ENCODE measurements around the gene CD72.

DNA sequence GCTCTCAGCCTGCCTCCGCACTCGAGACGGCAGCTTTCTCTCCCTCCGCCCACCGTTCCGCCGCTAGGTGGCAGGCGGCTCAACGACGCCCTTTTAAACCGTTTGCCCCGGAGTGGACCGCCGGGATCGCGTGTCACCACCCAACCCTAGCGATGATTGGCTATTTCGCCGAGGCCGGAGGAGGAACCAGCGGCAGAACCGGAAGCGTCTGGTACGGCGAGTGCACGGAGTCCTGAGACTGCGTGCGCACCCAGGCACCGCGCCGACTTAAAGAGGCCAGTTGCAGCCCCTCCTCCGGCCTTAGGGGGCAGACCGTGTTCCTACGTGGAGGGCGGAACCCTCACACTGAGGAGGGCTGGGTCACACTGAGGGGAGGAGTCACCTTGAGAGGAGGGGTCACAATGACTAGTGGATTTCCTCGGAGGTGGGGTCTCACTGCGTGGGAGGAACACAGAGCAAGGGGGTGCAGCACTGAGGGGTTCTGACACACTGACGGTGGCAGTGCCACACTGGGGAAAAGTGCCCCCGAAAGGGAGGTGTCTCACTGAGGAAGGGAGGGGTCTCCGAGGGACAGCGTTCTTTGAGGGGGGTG, 14.1 kb downstream of the CD72 start:
- TF ChIP-seq, protein P1, sequence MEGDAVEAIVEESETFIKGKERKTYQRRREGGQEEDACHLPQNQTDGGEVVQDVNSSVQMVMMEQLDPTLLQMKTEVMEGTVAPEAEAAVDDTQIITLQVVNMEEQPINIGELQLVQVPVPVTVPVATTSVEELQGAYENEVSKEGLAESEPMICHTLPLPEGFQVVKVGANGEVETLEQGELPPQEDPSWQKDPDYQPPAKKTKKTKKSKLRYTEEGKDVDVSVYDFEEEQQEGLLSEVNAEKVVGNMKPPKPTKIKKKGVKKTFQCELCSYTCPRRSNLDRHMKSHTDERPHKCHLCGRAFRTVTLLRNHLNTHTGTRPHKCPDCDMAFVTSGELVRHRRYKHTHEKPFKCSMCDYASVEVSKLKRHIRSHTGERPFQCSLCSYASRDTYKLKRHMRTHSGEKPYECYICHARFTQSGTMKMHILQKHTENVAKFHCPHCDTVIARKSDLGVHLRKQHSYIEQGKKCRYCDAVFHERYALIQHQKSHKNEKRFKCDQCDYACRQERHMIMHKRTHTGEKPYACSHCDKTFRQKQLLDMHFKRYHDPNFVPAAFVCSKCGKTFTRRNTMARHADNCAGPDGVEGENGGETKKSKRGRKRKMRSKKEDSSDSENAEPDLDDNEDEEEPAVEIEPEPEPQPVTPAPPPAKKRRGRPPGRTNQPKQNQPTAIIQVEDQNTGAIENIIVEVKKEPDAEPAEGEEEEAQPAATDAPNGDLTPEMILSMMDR (conservative IDR thresholded peaks at IDR 0.05) = peak; percentile 99
- no peak for TF ChIP-seq ZFX (IDR thresholded peaks at IDR 0.05)
